ENCODE results near the gene KRAS. TPM values are rescaled to one million over a fixed set of nuclear protein-coding genes. Genes with fewer than 3 reads are reported as not detected.
A peak's percentile ranks its signal among the peaks of the same experiment; 100 is the strongest.

The KRAS gene
- total RNA-seq, 4 donors from 2014 or later, result 29.0 to 37.0 (median 34.1) TPM

DNA sequence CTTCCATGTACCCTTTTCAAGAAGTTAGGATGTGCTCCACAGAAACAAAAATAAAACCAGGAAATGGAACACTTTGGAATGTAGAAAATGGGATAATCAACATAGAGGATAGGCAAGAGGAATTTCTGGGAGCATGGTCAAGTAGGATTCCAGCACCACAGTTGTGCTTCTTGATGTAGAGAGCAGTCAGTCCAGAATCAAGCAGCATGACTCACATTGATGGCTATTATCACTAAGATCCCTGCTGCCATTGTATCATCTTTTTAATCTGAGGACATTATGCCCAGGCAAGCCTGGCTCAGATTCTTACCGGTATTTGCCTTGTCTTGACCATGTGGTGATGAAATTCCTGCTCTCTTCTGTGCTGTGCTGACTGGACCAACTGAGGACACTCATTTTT, 50.0 kb downstream of the KRAS start:
- Histone ChIP-seq H3K4me3 (no peak overlapping the region), H3K4me1 (peaks cover 8 to 22% (median 14%) of the 10 kb centered on the region in 4 donors), H3K27ac (replicated peaks in 1 of 4) (peak overlapping the region in 1 of 4 donors; percentile 5), H3K36me3 (peaks cover 0 to 24% (median 3%) of the 10 kb centered on the region in 4 donors), H3K9me3 (no peaks in the 10 kb centered on the region), H3K27me3 (no peaks in the 10 kb centered on the region)
- DNase-seq (ENCODE audit: extremely low spot score), result no peak
- intact Hi-C loops (cut with DNase I), result no loop called here
- TF ChIP-seq POLR2AphosphoS5 (IDR thresholded peaks at IDR 0.05) (no peak), EP300 (IDR thresholded peaks at IDR 0.05) (no peak), POLR2A (IDR thresholded peaks at IDR 0.05; ENCODE audit: low read depth) (no peak)
- TF ChIP-seq, protein P1, sequence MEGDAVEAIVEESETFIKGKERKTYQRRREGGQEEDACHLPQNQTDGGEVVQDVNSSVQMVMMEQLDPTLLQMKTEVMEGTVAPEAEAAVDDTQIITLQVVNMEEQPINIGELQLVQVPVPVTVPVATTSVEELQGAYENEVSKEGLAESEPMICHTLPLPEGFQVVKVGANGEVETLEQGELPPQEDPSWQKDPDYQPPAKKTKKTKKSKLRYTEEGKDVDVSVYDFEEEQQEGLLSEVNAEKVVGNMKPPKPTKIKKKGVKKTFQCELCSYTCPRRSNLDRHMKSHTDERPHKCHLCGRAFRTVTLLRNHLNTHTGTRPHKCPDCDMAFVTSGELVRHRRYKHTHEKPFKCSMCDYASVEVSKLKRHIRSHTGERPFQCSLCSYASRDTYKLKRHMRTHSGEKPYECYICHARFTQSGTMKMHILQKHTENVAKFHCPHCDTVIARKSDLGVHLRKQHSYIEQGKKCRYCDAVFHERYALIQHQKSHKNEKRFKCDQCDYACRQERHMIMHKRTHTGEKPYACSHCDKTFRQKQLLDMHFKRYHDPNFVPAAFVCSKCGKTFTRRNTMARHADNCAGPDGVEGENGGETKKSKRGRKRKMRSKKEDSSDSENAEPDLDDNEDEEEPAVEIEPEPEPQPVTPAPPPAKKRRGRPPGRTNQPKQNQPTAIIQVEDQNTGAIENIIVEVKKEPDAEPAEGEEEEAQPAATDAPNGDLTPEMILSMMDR (IDR thresholded peaks at IDR 0.05), result no peak
- 100% methylated on average over 1 of the region's 1 CpG for WGBS

DNA sequence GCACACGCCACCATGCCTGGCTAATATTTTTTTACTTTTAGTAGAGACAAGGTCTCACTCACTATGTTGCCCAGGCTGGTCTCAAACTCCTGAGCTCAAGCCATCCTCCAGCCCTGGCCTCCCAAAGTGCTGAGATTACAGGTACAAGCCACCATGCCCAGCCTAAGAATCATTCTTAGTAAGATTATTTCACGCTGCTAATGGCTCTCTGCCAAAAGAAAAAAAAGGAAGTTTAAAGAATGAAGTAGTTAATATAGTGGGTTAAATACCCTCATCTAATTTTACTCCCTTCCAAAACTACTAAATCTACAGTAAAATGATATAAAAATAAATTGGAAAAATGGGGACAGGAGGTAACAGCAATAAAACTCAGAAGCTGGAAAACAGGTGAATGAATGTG, 53.1 kb downstream of the KRAS start:
- intact Hi-C loops (cut with DNase I), result loop anchor here (5.0 kb wide), 1 partner anchor 40 kb away; no protein-coding TSS in a partner anchor
- DNase-seq (ENCODE audit: extremely low spot score), result no peak
- 70% methylated on average over 2 of the region's 2 CpGs for WGBS

DNA sequence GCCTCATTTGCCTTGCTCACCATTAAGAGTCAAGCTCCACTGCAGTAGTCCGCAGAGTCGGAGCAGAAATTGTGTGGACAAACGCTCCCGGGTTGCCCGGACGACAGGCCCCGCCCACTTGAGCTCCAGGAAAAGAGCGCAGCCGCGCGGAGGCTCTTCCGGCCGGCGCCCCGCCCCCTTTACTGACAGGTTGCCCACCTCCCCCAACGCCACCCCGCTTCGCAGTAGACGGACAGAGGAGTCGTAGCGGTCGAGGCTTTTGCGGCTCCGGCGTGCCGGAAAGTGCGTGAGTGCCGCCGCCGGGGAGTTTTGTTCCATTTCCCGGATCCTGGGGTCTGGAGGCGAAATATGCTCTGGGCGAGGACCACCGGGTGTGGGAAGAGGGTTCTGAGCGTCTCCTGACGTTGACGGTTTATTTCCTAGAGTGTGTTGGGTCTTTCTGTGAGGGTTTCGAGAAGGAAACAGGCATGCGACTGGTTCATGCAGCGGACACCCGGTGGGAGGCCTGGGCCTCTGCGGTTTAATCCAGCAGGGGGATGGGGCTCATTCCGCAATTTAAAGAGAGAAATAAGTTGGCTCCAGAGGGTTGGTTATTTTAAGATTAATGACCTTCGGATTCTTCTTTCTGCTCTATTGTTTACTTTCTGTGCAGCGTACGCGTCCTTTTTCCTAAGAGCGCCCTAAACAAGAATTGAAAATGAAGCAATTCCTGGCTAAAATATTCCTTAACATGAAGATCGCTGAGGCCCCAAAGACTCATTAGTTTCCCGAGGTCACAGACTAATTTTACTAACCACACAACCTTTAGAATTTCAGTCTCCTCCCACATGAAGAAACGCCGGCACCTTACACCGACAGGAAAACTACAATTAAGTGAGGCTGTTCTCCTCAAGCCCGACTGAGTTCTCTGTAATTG, 55.4 kb downstream of the KRAS start, which contains the start of the genes DNAI7 and ETFRF1:
TSS of gene DNAI7 (minus strand) at position 105 of the 916 bp plus-strand sequence. CDS start at position 23, 82 bp downstream.
TSS of gene ETFRF1 (plus strand) at position 182 of the 916 bp plus-strand sequence. CDS start 8,720 bp downstream, outside the sequence.
- Histone ChIP-seq H3K9me3 (no peaks in the 10 kb centered on the region), H3K4me1 (peaks cover 8 to 26% (median 20%) of the 10 kb centered on the region in 4 donors), H3K27ac (replicated peaks in 1 of 4) (peak within 1 kb of the TSS; percentile 92 to 96 (median 92)), H3K27me3 (no peaks in the 10 kb centered on the region), H3K4me3 (peak within 1 kb of the TSS; percentile 65 to 80 (median 72)), H3K36me3 (no peaks in the 10 kb centered on the region)
- TF ChIP-seq POLR2A (IDR thresholded peaks at IDR 0.05; ENCODE audit: low read depth) (no peak), EP300 (IDR thresholded peaks at IDR 0.05) (no peak), POLR2AphosphoS5 (IDR thresholded peaks at IDR 0.05) (peak; percentile 91 to 97)
- TF ChIP-seq, protein P1 (IDR thresholded peaks at IDR 0.05), result peak in 1 of 3 experiments; percentile 7
- intact Hi-C loops (cut with DNase I), result loop anchor here (5.0 kb wide), 1 partner anchor 42 kb away; no protein-coding TSS in a partner anchor
- WGBS, result 0% methylated on average over 23 of the region's 54 CpGs
- DNase-seq (ENCODE audit: extremely low spot score), result peak; percentile 99

More for the DNA sequence above, 53.1 kb downstream of the KRAS start:
- no peak overlapping the region for H3K4me3 ChIP-seq
- H3K27ac ChIP-seq (replicated peaks in 1 of 4), result no peak overlapping the region
- peaks cover 0 to 3% (median 0%) of the 10 kb centered on the region in 4 donors for H3K36me3 ChIP-seq
- H3K4me1 ChIP-seq, result peaks cover 8 to 33% (median 20%) of the 10 kb centered on the region in 4 donors
- no peaks in the 10 kb centered on the region for H3K27me3 ChIP-seq
- no peaks in the 10 kb centered on the region for H3K9me3 ChIP-seq
- TF ChIP-seq POLR2AphosphoS5 (IDR thresholded peaks at IDR 0.05) (no peak), POLR2A (IDR thresholded peaks at IDR 0.05; ENCODE audit: low read depth) (no peak), EP300 (IDR thresholded peaks at IDR 0.05) (no peak)
- TF ChIP-seq, protein P1 (IDR thresholded peaks at IDR 0.05), result no peak

DNA sequence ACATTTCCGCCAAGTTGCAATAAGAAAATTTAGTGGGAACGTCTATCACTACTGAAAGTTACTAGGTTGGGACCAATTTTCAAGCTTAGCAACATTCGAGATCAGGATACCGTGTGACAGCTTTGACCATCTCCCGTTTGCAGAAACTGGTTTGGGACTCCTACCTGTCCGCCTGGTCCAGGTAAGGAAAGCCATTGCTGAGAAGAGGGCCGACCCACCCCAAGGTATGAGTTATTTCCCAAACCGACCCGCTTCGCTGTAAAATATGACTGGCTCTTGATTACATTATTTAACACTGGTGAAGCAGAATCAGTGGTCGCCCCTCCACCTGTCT, 56.0 kb downstream of the KRAS start:
- WGBS, result 7% methylated on average over 10 of the region's 11 CpGs
- Histone ChIP-seq H3K9me3 (no peaks in the 10 kb centered on the region), H3K27ac (replicated peaks in 1 of 4) (peak overlapping the region; percentile 92 to 96 (median 92)), H3K27me3 (no peaks in the 10 kb centered on the region), H3K36me3 (no peaks in the 10 kb centered on the region), H3K4me1 (peaks cover 8 to 26% (median 20%) of the 10 kb centered on the region in 4 donors), H3K4me3 (peak overlapping the region; percentile 65 to 80 (median 72))
- intact Hi-C loops (cut with DNase I), result loop anchor here (5.0 kb wide), 1 partner anchor 43 kb away; no protein-coding TSS in a partner anchor
- no peak for DNase-seq (ENCODE audit: extremely low spot score)
- TF ChIP-seq POLR2A (IDR thresholded peaks at IDR 0.05; ENCODE audit: low read depth) (no peak), EP300 (IDR thresholded peaks at IDR 0.05) (no peak), POLR2AphosphoS5 (IDR thresholded peaks at IDR 0.05) (no peak)
- TF ChIP-seq, protein P1 (IDR thresholded peaks at IDR 0.05), result no peak
